ENCODE data around the gene TMEM132A.
A peak's percentile ranks its signal among the peaks of the same experiment; 100 is the strongest.

The TMEM132A gene

GRCh38 chr11:60912851-60913528, 11.3 kb upstream of the TMEM132A start:
- H3K4me3 ChIP-seq (ENCODE audit: low read depth, low read length) = no peak overlapping the region
- TF ChIP-seq CTCF (IDR thresholded peaks at IDR 0.05; ENCODE audit: low read depth, low read length) = no peak

- no peak for TF ChIP-seq CTCF (IDR thresholded peaks at IDR 0.05; ENCODE audit: low read depth, low read length)
- peak within 1 kb of the TSS; percentile 73 for H3K4me3 ChIP-seq (ENCODE audit: low read depth, low read length)
These were observed 10.2 kb upstream of the TMEM132A start, which contains the start of gene TMEM109 for GRCh38 chr11:60913793-60914632. Gene TMEM109, plus strand, starts transcription at chr11:60914158. Its CDS starts 5,536 bp downstream, at chr11:60919694.

GRCh38 chr11:60914633-60915247, 9.5 kb upstream of the TMEM132A start:
- TF ChIP-seq CTCF (IDR thresholded peaks at IDR 0.05; ENCODE audit: low read depth, low read length) = no peak
- H3K4me3 ChIP-seq (ENCODE audit: low read depth, low read length) = peak overlapping the region; percentile 73

GRCh38 chr11:60915248-60915914, 8.9 kb upstream of the TMEM132A start:
- TF ChIP-seq CTCF (IDR thresholded peaks at IDR 0.05; ENCODE audit: low read depth, low read length) = no peak
- H3K4me3 ChIP-seq (ENCODE audit: low read depth, low read length) = peak overlapping the region; percentile 73

- no peak for TF ChIP-seq CTCF (IDR thresholded peaks at IDR 0.05; ENCODE audit: low read depth, low read length)
- H3K4me3 ChIP-seq (ENCODE audit: low read depth, low read length) = no peak overlapping the region
These were observed 7.5 kb upstream of the TMEM132A start for GRCh38 chr11:60916669-60917206.

GRCh38 chr11:60917267-60917666, 7.0 kb upstream of the TMEM132A start:
- TF ChIP-seq CTCF (IDR thresholded peaks at IDR 0.05; ENCODE audit: low read depth, low read length) = no peak
- H3K4me3 ChIP-seq (ENCODE audit: low read depth, low read length) = no peak overlapping the region
